HepG2 (cell line): Measurements from ENCODE around the gene TULP3. TPM values are rescaled to one million over a fixed set of nuclear protein-coding genes. Genes with fewer than 3 reads are reported as not detected.

Experiments used
- CCAR2 ChIP-seq: fragments of 200-400 bp; formaldehyde crosslinking; optimal IDR thresholded peaks from 2 replicates; pipeline ENCODE3; 2018; ENCODE audit warnings: low read depth, mild to moderate bottlenecking, low read length, moderate library complexity
- FOSL1 ChIP-seq: sonication (generic); formaldehyde crosslinking; IDR thresholded peaks from 2 replicates; pipeline ENCODE4 v1.9.0; 2021; ENCODE audit warnings: missing genetic modification reagents, borderline replicate concordance
- GABPA ChIP-seq, 2 experiments: IDR thresholded peaks; 2 replicates each; pipeline ENCODE4 v1.6.1; 2011 to 2016; ENCODE audit warnings: low read depth in 2 of 2, low read length in 1 of 2, missing biosample characterization in 1 of 2, missing genetic modification characterization in 1 of 2
- HNF4G ChIP-seq, 2 experiments: sonication (generic) in 1 of 2; formaldehyde crosslinking in 1 of 2; IDR thresholded peaks; 2 replicates each; pipeline versions ENCODE4 v1.4.0 to v1.6.1; 2011 to 2020; ENCODE audit warnings: borderline replicate concordance in 2 of 2, low read depth in 2 of 2, mild to moderate bottlenecking in 2 of 2, low read length in 1 of 2, missing genetic modification reagents in 1 of 2, moderate library complexity in 1 of 2
- IKZF4 ChIP-seq: sonication (generic); formaldehyde crosslinking; IDR thresholded peaks from 2 replicates; pipeline ENCODE4 v1.5.1; 2020; ENCODE audit warnings: borderline replicate concordance, mild to moderate bottlenecking, low read depth, missing genetic modification reagents; ENCODE audit errors: not compliant biosample characterization
- MAFF ChIP-seq: IDR thresholded peaks from 2 replicates; pipeline ENCODE4 v1.6.1; 2011; ENCODE audit warnings: low read depth, low read length, improper control_type of control experiment
- NFIB ChIP-seq: sonication (generic); formaldehyde crosslinking; IDR thresholded peaks from 2 replicates; pipeline ENCODE4 v1.9.0; 2021; ENCODE audit warnings: missing genetic modification reagents, mild to moderate bottlenecking, borderline replicate concordance
- NR2F2 ChIP-seq: IDR thresholded peaks from 2 replicates; pipeline ENCODE4 v1.6.1; 2012; ENCODE audit warnings: low read depth, inconsistent platforms, borderline replicate concordance
- NR2F6 ChIP-seq, 2 experiments: IDR thresholded peaks; 2 replicates each; pipeline ENCODE4 v1.6.1; 2016; ENCODE audit warnings: antibody characterized with exemption in 1 of 2, mild to moderate bottlenecking in 1 of 2
- SKIL ChIP-seq: sonication (generic); formaldehyde crosslinking; IDR thresholded peaks from 2 replicates; pipeline ENCODE4 v1.8.0; 2022; ENCODE audit warnings: missing genetic modification reagents, mild to moderate bottlenecking, moderate library complexity, borderline replicate concordance
- TBL1XR1 ChIP-seq: fragments of 150-350 bp; IDR thresholded peaks from 2 replicates; pipeline ENCODE4 v1.6.1; 2014; ENCODE audit warnings: borderline replicate concordance, low read length; ENCODE audit not compliant: partially characterized antibody
- TBX2 ChIP-seq: sonication (generic); formaldehyde crosslinking; IDR thresholded peaks from 2 replicates; pipeline ENCODE4 v1.5.0; 2020; ENCODE audit warnings: missing genetic modification reagents, mild to moderate bottlenecking, borderline replicate concordance
- TCF7L2 ChIP-seq: IDR thresholded peaks from 2 replicates; pipeline ENCODE4 v1.6.1; 2011; ENCODE audit warnings: mild to moderate bottlenecking, low read depth, low read length, moderate library complexity
- U2AF1 ChIP-seq: fragments of 200-400 bp; formaldehyde crosslinking; optimal IDR thresholded peaks from 2 replicates; pipeline ENCODE3; 2017; ENCODE audit warnings: mild to moderate bottlenecking, low read depth, low read length
- XBP1 ChIP-seq: sonication (generic); formaldehyde crosslinking; IDR thresholded peaks from 2 replicates; pipeline ENCODE4 v1.5.0; 2020; ENCODE audit warnings: missing genetic modification reagents
- ZNF318 ChIP-seq: sonication (generic); formaldehyde crosslinking; IDR thresholded peaks from 2 replicates; pipeline ENCODE4 v1.4.0; 2020; ENCODE audit warnings: mild to moderate bottlenecking, missing genetic modification reagents
- ZNF382 ChIP-seq: sonication (generic); formaldehyde crosslinking; IDR thresholded peaks from 2 replicates; pipeline ENCODE4 v1.5.0; 2020; ENCODE audit warnings: missing genetic modification reagents, mild to moderate bottlenecking, borderline replicate concordance
- ZNF569 ChIP-seq: sonication (generic); formaldehyde crosslinking; IDR thresholded peaks from 2 replicates; pipeline ENCODE4 v1.5.0; 2020; ENCODE audit warnings: mild to moderate bottlenecking, missing genetic modification reagents, moderate library complexity, borderline replicate concordance
- polyA plus RNA-seq, 8 experiments: library from polyadenylated mRNA; depleted of rRNA in 3 of 8; stranded (reverse) in 7 of 8; unstranded in 1 of 8; fragments of >200 nt; fragmentation: Illumina TruSeq in 4 of 8; extraction: Trizol in 4 of 8; gene quantifications; 2 replicates each; pipeline versions ENCODE4 v1.2.1 to v1.2.3, GENCODE V29; 2011 to 2016; ENCODE audit warnings: low read depth in 4 of 8, missing spikeins in 1 of 8, mixed read lengths in 1 of 8; ENCODE audit not compliant: insufficient read depth in 1 of 8
- total RNA-seq, 5 experiments: library from RNA; depleted of rRNA; stranded (reverse); fragments of >200 nt; fragmentation: Illumina TruSeq; extraction: Trizol; gene quantifications; 2 replicates each; pipeline ENCODE4 v1.2.3, GENCODE V29; 2016; ENCODE audit warnings: low read depth in 1 of 5

The TULP3 gene
- total and polyA plus RNA-seq, 2 of the 13 experiments (the other 11 are each of a cell fraction or from before 2014, with no cell fraction given) = 11.2 to 13.2 TPM

GRCh38 chr12:2963154-2963759 lies 72.6 kb downstream of the TULP3 start (continued):
- TF ChIP-seq ZNF318 (CRISPR knock-in tag) = no peak
- peak; percentile 80 for TF ChIP-seq TBX2 (CRISPR knock-in tag)
- no peak for TF ChIP-seq CCAR2
- no peak; the same call in 1 of the 2 replicates for TF ChIP-seq SKIL
- no peak for TF ChIP-seq GABPA (IDR thresholded peaks at IDR 0.05; ENCODE audit: low read depth, low read length)
- TF ChIP-seq GABPA (CRISPR knock-in tag; IDR thresholded peaks at IDR 0.05; ENCODE audit: low read depth) = peak; percentile 42; the same call in 1 of the 2 replicates
- no peak for TF ChIP-seq XBP1 (CRISPR knock-in tag)
- TF ChIP-seq FOSL1 (CRISPR knock-in tag) = no peak
- TF ChIP-seq NFIB = no peak
- TF ChIP-seq ZNF382 (CRISPR knock-in tag) = no peak
- TF ChIP-seq TBL1XR1 = no peak
- TF ChIP-seq TCF7L2 = no peak
- TF ChIP-seq IKZF4 (CRISPR knock-in tag) = no peak
- TF ChIP-seq U2AF1 = no peak
- peak; percentile 77; the same call in 1 of the 2 replicates for TF ChIP-seq NR2F2
- TF ChIP-seq MAFF = no peak
- peak; percentile 94 for TF ChIP-seq HNF4G (IDR thresholded peaks at IDR 0.05; ENCODE audit: borderline replicate concordance, low read depth, low read length)
- TF ChIP-seq HNF4G (CRISPR knock-in tag; IDR thresholded peaks at IDR 0.05; ENCODE audit: borderline replicate concordance, low read depth) = peak; percentile 74; the same call in 1 of the 2 replicates
- no peak for TF ChIP-seq ZNF569 (CRISPR knock-in tag)
- TF ChIP-seq NR2F6 (IDR thresholded peaks at IDR 0.05) = peak; percentile 92
- peak; percentile 92 for TF ChIP-seq NR2F6 (CRISPR knock-in tag; IDR thresholded peaks at IDR 0.05)
